Breast epithelium (tissue), 3 donors: ENCODE measurements around the gene PSMG1.

Experiments used
- POLR2A ChIP-seq: fragments of 450-650 bp; IDR thresholded peaks from one replicate; pipeline ENCODE4 v1.6.1; 2016; ENCODE audit warnings: antibody characterized with exemption, mild to moderate bottlenecking, moderate library complexity
- POLR2AphosphoS5 ChIP-seq, 3 donors: sonication (generic); formaldehyde crosslinking; IDR thresholded peaks; one replicate each; pipeline ENCODE4 v1.6.1; 2017; ENCODE audit warnings: antibody characterized with exemption in 3 of 3
- TF ChIP-seq, protein P1 (sequence below), 3 donors: fragments of 450-650 bp; IDR thresholded peaks; one replicate each; pipeline ENCODE4 v1.5.1; 2016 to 2017; ENCODE audit warnings: antibody characterized with exemption in 3 of 3, mild to moderate bottlenecking in 3 of 3, moderate library complexity in 3 of 3

DNA sequence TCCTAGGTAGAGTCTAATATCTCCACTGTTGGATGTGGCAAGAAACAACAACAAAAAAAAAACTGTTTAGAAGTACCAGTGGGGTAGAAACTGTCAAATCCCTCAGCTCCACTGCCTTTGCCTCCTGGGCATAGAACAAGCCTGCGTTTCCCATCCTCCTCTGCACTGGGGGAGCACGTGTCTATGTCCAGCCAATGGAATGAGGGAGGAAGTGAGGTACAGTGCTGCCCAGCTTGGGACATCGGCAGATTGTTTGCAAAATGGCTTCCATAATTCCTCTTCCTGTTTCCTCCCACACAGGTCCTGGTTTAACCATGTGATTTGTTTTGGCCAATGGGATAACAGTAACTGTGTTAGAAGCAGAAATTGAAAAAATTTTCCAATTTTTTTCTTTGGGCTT is 39.1 kb downstream of the PSMG1 start:
- TF ChIP-seq POLR2A (no peak), POLR2AphosphoS5 (IDR thresholded peaks at IDR 0.05) (no peak)
- TF ChIP-seq, protein P1, sequence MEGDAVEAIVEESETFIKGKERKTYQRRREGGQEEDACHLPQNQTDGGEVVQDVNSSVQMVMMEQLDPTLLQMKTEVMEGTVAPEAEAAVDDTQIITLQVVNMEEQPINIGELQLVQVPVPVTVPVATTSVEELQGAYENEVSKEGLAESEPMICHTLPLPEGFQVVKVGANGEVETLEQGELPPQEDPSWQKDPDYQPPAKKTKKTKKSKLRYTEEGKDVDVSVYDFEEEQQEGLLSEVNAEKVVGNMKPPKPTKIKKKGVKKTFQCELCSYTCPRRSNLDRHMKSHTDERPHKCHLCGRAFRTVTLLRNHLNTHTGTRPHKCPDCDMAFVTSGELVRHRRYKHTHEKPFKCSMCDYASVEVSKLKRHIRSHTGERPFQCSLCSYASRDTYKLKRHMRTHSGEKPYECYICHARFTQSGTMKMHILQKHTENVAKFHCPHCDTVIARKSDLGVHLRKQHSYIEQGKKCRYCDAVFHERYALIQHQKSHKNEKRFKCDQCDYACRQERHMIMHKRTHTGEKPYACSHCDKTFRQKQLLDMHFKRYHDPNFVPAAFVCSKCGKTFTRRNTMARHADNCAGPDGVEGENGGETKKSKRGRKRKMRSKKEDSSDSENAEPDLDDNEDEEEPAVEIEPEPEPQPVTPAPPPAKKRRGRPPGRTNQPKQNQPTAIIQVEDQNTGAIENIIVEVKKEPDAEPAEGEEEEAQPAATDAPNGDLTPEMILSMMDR (IDR thresholded peaks at IDR 0.05), result no peak
